Esophagus muscularis mucosa (tissue), 3 donors: ENCODE measurements around the gene MBD3L4.

Experiments used
- POLR2A ChIP-seq: fragments of 450-650 bp; IDR thresholded peaks from one replicate; pipeline ENCODE4 v1.6.1; 2017; ENCODE audit warnings: antibody characterized with exemption, moderate library complexity, mild to moderate bottlenecking, low read depth
- POLR2AphosphoS5 ChIP-seq, 2 donors: sonication (generic); formaldehyde crosslinking; IDR thresholded peaks; one replicate each; pipeline ENCODE4 v1.6.1; 2017; ENCODE audit warnings: antibody characterized with exemption in 2 of 2
- TF ChIP-seq, protein P1 (sequence below), 3 experiments: fragments of 200-600 bp in 2 of 3; fragments of 450-650 bp in 1 of 3; sonication (generic) in 2 of 3; IDR thresholded peaks; one replicate each; pipeline ENCODE4 v1.5.1; 2017 to 2019; ENCODE audit warnings: antibody characterized with exemption in 3 of 3, mild to moderate bottlenecking in 2 of 3, moderate library complexity in 1 of 3

DNA sequence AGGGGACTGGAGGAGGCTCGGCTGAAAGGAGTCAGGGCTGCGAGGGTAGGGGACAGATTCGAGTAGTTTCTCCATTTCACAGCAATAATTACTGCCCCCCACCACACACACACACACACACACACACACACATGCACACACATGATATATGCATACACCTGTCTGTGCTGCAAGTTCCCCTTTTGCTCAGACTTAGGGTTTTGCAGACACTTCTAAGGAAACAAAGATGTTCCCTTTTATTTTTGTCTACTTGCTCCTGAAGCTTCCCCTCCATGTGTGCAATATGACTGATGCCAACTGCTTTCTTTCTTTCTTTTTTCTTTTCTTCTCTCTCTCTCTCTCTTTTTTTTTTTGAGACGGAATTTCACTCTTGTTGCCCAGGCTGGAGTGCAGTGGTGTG lies 32.1 kb downstream of the MBD3L4 start:
- TF ChIP-seq POLR2A (no peak), POLR2AphosphoS5 (IDR thresholded peaks at IDR 0.05) (no peak)
- TF ChIP-seq, protein P1, sequence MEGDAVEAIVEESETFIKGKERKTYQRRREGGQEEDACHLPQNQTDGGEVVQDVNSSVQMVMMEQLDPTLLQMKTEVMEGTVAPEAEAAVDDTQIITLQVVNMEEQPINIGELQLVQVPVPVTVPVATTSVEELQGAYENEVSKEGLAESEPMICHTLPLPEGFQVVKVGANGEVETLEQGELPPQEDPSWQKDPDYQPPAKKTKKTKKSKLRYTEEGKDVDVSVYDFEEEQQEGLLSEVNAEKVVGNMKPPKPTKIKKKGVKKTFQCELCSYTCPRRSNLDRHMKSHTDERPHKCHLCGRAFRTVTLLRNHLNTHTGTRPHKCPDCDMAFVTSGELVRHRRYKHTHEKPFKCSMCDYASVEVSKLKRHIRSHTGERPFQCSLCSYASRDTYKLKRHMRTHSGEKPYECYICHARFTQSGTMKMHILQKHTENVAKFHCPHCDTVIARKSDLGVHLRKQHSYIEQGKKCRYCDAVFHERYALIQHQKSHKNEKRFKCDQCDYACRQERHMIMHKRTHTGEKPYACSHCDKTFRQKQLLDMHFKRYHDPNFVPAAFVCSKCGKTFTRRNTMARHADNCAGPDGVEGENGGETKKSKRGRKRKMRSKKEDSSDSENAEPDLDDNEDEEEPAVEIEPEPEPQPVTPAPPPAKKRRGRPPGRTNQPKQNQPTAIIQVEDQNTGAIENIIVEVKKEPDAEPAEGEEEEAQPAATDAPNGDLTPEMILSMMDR (IDR thresholded peaks at IDR 0.05) = no peak
